Fibroblast of skin of abdomen (primary cell): Measurements from ENCODE around the gene IMMT.

Source experiments
- DNase-seq: peaks from one replicate; pipeline ENCODE4 v3.0.0-alpha.2; 2013

The IMMT gene

DNA sequence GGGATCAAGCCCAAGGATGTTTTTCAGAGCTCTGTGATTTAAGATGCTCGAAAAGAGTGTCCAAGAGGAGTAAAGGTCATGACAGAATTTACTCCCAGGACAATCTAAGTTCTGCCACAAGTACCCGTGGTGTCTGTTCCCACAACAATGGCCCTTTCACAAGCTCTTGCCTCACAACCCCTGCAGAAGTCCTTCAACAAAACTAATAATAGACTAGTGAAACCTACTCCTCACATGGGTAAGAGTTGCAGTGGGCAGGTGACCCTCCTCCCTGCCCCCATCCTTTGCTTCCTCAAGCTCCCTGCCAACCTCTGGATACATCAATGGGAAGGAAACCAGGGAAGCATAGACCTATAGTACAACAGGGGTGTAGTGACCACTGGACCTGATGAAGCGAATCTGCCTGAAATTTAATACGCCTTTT lies 54.3 kb downstream of the IMMT start:
- DNase-seq = no peak

DNA sequence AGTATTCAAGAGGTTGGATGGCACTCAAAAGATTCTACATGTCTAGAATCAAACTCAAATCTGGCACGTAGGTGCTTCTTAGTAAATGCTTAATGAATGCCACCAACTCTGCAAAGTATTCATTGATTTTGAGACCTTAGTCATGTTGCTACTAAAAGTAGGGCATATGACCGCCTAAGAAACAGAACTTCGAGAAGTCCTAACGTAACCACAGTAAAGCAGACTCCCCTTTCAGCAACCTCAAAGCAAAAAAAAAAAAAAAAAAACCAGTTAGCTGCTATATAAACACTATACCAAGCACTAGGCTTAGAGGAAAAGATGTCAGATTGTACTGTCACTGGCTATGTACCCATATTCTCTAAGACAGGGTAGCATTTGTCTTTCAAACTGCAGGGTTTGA lies 55.3 kb downstream of the IMMT start:
- no peak for DNase-seq

DNA sequence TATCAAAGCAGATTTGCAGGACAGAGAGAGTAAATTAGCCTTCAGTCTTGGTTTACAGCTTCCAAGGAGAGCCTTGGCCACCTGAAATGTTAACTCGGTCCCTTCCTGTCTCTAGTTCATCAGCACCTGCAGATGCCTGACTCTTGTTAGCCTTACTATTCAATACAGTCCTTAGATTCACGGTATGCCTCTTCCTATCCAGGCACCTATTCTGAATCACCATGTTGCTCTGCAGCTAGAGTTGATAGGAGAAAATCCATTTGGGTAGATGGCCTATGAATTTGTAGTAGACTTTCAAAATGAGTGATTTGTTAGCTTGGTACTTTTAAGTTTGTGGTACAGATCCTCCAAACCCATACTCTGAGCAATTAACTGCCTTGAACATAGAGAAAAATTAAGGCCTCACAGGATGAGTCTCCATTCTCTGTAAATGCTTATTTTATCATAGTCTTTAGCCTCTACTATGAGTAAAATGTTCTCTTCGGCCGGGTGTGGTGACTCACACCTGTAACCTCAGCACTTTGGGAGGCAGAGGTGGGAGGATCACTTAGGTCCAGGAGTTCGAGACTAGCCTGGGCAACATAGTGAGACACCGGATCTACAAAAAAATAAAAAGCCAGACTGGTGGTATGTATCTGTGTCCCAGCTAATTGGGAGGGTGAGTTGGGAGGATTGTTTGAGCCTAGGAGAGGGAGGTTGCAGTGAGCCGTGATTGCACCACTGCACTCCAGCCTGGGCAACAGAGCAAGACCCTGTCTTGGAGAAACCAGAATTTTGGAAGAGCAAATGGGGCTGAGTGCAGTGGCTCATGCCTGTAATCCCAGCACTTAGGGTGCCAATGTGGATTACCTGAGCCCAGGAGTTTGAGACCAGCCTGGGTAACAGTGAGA lies 56.3 kb downstream of the IMMT start:
- no peak for DNase-seq

DNA sequence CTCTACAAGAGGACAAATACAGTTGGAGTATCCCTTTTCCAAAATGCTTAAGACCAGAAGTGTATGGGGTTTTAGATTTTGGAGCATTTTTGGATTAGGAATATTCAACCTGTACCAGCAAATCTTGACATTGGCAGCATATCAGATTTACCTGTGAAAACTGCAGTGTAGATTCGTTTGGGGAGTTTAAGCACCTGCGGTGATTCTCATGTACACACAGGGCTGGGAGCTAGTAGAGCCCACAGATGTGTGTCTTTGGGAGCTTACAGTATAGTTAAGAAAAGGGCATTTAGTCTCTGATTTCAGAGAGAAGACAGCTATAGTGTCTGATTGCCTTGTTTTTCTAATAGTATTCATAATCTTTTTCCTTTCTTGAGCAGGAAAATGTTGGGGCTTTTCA lies 59.1 kb downstream of the IMMT start:
- DNase-seq = no peak

DNA sequence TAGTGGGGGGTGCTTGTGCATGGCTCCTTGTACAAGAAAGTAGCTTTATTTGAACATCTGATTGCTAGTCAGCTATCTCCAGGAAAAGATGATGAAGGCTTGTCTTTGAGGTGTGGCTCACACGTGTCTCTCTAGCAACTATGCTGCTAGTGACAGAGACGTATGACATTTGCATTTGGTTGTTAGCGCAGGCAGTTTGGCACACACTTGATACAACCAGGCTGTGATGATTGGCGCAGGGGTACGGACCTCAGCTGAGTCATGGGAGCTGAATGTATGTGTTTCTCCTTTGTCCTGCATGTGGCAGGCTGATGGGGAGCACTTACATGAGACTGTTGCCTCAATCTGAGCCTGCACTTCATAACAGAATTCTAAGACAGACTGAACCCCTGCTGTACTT lies 59.6 kb downstream of the IMMT start:
- no peak for DNase-seq

DNA sequence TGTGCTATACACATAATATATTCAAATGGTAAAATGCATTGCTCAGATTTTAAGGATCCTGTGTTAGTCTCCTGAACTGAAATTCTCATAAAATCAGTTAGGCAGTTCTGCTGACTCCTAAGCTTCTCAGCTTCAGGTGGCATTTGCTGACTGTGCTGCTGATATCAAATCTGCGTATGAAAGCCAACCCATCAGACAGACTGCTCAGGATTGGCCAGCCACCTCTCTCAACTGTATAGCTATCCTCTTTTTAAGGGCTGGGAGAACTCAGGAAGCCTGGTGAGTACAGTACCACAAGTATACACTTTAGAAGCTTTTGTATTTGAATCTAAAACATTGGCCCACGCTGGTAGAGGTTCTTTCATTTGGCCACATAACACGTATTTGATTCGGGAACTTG lies 60.6 kb downstream of the IMMT start:
- no peak for DNase-seq

DNA sequence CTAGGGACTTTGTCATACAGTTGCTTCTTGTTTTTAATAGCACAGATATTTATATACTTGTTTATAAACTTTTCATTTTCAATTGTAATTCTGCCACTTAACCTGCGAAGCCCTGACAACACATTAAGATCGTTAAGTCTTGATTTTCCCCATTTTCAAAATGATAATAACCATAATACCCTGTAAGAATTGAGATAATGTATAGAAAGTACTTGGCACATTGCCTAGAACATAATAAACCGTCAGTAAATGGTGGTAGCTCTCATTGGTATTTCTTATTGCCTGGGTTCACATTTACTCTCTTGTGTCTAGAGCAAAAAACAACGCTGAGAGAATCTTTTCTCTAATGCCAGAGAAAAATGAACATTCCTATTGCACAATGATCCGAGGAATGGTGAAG lies 70.6 kb downstream of the IMMT start:
- DNase-seq = no peak

DNA sequence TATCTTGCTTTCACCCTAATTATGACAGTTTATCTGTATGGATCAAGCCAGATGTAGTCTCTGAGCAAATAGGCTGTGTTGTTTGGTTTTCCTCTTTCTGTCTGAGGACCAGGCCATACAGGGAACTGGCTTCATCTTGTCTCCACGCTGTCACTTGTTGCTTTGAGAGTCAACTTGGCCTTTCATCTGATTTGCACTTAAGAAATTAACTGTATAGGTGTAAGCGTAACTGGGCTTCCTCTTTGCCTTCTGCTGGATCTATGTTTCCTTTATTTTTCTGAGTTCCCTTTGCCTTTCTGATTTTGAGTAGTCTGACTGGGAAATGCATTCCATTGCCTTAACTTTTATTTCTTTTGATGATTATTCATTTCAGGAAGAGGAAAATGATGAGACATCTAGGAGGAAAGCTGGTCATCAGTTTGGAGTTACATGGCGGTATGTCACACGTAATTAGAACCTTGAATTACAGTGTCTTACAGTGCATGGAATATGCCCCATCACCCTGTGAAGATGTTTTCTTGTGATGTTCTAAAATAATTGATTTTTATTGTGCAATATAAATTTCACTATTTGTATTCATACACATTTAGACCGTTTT lies 71.8 kb downstream of the IMMT start:
- DNase-seq = no peak

DNA sequence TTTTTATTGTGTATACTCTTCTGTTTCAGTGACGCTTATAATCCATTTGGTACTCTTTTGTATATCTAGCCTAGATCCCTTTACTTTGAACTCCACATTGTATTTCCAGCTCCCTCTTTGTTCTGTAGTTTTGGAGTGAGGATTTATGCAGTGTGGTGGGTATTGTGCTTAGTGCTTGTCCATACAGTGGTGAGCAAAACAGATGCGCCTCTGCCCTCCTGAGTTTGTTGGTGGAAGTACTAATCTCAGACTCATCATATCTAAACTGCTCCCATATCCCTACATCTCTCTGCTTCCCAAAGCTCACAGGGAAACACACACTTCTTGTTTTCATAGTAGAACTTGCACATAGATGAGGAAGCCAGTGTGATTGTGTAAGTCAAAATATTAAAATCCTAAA lies 77.1 kb downstream of the IMMT start:
- DNase-seq = no peak

DNA sequence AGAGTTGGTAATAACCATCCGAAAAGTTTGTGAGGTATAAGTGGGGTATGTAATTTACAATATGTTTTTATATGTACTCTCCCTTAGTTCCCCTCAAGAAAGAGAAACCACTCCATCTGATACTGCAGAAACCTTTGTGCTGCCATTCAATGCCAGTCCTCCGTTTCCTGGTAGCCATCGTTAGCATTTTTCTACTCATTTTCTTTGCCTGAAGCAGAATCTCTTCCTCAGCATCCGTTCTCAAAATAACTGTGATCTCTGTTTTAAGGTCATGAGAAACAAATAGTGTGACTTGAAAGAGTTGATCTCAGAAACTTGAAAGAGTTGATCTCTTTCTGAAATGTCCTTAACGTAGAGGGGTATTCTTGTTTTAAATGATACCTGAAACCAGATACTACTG lies 88.2 kb downstream of the IMMT start:
- no peak for DNase-seq

DNA sequence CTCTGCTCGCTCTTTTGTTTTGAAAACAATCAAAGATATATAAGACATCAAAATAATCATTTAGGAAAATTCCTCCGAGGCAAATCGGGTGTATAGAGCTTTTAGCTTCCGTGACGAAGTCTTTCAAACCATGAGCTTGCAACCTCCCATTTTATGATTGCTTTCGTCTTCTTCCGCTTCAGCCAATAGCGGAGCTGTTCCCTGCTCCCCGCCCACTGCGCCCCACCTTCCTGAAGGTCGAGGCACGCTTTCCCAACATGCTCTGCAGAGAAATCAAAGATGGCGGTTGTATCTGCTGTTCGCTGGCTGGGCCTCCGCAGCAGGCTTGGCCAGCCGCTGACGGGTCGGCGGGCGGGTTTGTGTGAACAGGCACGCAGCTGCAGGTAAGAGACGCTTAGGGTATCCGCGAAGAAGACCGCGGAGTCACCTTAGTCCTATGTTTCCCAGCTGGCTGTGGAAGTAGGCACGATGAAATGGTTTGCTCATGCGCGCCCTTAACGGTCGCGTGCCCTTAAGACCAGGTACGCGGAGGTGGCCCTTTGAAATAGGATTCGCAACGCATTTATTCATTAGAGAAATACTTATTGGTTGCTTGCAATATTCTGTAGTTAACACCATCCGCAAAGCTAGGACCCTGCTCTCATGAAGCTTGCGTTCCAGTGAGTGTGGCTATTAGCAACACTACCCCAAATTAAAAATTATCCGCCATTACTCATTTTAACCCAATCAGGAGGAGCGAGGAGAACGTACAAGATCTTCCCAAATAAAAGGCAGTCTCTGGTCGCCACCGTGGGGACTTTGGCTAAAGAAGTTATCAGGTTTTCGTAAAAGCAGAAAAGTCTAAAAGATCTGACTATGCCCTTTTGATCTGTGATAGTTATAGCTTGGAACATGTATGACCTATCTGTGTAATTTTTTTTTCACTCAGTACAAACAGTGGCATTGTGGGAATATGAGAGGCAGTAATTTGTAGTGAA lies 89.0 kb downstream of the IMMT start, which contains the start of gene PTCD3:
TSS of gene PTCD3 (plus strand) at position 267 of the 977 bp plus-strand sequence. CDS start at position 280, 13 bp downstream.
- DNase-seq = peak; percentile 95

DNA sequence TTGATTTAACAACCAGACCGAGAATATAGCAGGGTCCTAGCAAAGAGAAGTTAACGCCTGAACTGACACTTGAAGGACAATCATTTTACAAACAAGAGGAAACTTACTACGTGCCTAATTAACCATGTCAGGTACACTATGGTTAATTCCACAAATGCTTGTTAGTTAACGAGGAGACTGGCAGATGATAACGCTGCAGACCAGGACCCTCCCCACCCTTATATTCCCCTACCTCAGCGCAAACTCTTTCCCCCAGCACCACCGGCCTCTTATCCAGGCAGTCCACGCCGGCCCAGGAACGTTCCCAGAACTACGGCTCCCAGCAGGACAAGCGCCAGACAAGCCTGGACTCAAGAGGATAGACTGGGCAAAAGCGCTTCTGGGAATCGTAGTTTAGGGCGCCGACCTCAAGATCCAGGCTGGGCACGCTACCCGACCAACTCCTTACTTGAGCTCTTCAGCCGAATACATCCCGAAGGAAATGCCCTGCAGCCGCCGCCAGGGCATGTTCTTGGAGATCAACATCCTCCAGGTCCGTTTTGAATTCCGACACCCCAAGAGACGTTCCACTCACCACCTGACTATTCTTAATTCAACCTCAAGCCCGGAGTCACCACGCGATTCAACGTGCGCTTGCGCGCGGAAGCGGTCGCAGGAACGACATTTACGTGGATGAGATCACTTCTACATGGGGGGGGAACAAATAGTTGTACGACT lies 89.9 kb downstream of the IMMT start, which contains the start of gene POLR1A:
TSS of gene POLR1A (minus strand) at position 635 of the 717 bp plus-strand sequence. CDS start at position 525, 110 bp downstream.
- peak; percentile 93 for DNase-seq

DNA sequence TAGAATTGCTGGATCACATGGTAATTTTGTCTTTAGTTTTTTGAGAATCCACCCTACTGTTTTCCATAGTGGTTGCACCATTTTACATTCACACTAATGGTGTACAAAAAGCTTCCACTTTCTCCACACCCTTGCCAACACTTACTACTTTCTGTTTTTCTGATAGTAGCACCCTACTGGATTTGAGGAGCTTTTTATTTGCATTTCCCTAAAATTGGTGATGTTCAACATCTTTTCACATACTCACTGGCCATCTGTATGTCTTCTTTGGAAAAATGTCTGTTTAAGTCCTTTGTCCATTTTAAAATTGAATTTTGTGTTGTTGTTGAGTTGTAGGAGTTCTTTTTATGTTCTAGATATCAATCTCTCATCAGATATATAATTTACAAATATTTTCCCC lies 93.1 kb downstream of the IMMT start:
- no peak for DNase-seq

DNA sequence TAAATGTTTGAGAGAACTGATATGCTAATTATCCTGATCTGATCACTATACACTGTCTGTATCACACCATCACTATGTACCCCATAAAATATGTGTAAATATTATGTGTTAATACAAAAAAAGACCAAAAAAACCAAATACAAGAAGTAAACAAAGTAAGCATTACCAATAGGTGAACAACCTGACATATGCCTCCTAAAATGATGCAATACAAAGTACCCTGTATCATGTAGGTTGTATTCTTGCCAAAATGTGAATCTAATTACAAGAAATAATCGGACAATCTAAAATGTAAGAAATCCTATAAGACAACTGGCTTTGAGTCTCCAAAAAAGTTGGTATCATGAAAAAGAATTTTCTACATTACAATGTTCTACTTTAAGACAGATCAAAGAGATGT lies 97.3 kb downstream of the IMMT start:
- no peak for DNase-seq

DNA sequence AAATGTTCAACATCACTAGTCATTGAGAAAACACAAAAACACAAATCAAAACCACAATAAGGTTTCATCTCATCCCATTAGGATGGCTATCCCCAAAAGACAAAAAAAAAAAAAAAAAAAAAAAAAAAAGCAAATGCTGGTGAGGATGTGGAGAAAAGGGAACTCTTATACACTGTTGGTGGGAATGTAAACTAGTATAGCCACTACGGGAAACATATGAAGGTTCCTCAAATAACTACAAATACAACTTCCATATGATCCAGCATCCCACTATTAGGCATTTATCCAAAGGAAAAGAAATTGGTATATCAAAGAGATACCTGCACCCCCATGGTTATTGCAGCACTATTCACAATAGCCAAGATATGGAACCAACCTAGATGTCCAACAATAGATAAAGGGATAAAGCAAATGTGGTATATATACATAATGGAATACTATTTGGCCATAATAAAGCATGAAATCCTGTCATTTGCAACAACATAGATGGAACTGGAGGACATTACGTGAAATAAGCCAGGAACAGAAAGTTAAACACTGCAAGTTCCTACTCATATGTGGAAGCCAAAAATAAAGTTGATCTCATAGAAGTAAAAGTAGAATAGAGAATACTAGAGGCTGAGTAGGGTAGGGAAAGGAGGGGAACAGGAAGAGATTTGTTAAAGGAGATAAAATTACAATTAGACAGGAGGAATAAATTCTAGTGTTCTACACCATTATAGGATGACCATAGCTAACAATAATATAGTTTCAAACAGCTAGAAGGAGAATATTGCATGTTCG lies 98.0 kb downstream of the IMMT start:
- no peak for DNase-seq

DNA sequence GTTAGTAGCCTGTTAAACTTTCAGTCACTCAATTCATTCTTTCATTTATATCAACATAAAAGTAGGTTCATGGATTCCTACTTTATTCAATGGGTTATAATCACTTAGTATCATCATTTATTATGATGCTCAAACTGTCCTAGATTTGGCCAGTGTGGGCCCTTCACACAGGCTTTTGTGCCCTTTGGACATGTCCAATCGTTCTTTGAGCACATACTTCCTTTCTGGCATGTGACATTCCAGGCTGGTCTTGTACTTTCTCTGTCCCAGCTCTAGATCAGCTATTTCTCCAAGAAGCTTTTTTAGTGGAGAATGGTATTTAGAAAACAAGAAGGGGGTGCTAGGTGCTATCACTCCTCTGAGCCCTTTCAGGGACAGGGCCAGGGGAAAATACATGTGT lies 101.0 kb downstream of the IMMT start:
- DNase-seq = no peak
